HCT116 (cell line): ENCODE measurements around the gene BMP8B. TPM values are rescaled to one million over a fixed set of nuclear protein-coding genes. Genes with fewer than 3 reads are reported as not detected.

Experiments used
- ATAC-seq: fragments of 200-7000 bp; cut with Tn5 transposase; 2 replicates; pipeline ENCODE4 v1.9.1; 2020; ENCODE audit warnings: mild to moderate bottlenecking, moderate library complexity
- Bru-seq: library from RNA; stranded (reverse); fragments of 400-500 nt; gene quantifications from one replicate; lab custom pipeline; 2021; lab: Mats Ljungman, UMichigan
- BruChase-seq, 2 experiments: library from RNA; stranded (reverse); fragments of 400-500 nt; gene quantifications; one replicate each; lab custom pipeline; 2021; lab: Mats Ljungman, UMichigan
- BruUV-seq: library from RNA; stranded (reverse); fragments of 400-500 nt; replicated peaks from 2 replicates; lab custom pipeline; 2021; lab: Mats Ljungman, UMichigan
- CTCF ChIA-PET: fragments of 300-600 bp; sonication (Branson Sonifier 250); formaldehyde crosslinking; loops from one replicate; lab custom pipeline; 2021; ENCODE audit warnings: antibody characterized with exemption; lab: Charles Lee
- POLR2A ChIA-PET: fragments of 300-600, 350-600 bp; sonication (Branson Sonifier 250); formaldehyde crosslinking; loops from one replicate; lab custom pipeline; 2021; ENCODE audit warnings: antibody characterized with exemption; lab: Charles Lee
- RAD21 ChIA-PET, 2 experiments: fragments of 300-600 bp; sonication (Branson Sonifier 250); formaldehyde crosslinking; loops; one replicate each; lab custom pipeline; 2023; ENCODE audit warnings: low total read pairs in 2 of 2; ENCODE audit not compliant: uncharacterized antibody in 2 of 2, unreplicated experiment in 2 of 2, low non-redundant PET in 1 of 2; lab: Charles Lee
- DNase-seq: peaks from one replicate; pipeline ENCODE4 v3.0.0-alpha.2; 2010; ENCODE audit warnings: low read depth, low spot score
- H2AFZ ChIP-seq: fragments of 200-600 bp; shearing (Covaris generic), sonication (generic); 2 replicates; pipeline ENCODE4 v1.6.1; 2017; ENCODE audit warnings: low read depth, mixed run types, mixed read lengths, antibody characterized with exemption, low read length; ENCODE audit not compliant: poor library complexity, severe bottlenecking
- H3K27ac ChIP-seq: 2 replicates; pipeline ENCODE4 v1.5.1; 2012; ENCODE audit warnings: low read depth, low read length
- H3K27me3 ChIP-seq: fragments of 200-600 bp; sonication (generic); 2 replicates; pipeline ENCODE4 v1.6.1; 2016; ENCODE audit warnings: mixed run types, low read length, mixed read lengths; ENCODE audit not compliant: insufficient read depth
- H3K36me3 ChIP-seq, 2 experiments: fragments of 200-500 bp in 1 of 2; fragments of 200-600 bp in 1 of 2; sonication (Bioruptor generic) in 1 of 2; sonication (generic) in 1 of 2; 2 replicates each; pipeline versions ENCODE4 v1.5.1 to v1.6.1; 2014 to 2016; ENCODE audit warnings: low read length in 2 of 2, inconsistent platforms in 1 of 2, mixed read lengths in 1 of 2, mixed run types in 1 of 2; ENCODE audit not compliant: insufficient read depth in 2 of 2, control insufficient read depth in 1 of 2
- H3K4me1 ChIP-seq, 2 experiments: fragments of 200-600 bp in 1 of 2; sonication (generic) in 1 of 2; 2 replicates each; pipeline versions ENCODE4 v1.5.1 to v1.6.1; 2012 to 2017; ENCODE audit warnings: low read length in 2 of 2, inconsistent platforms in 1 of 2, mild to moderate bottlenecking in 1 of 2, mixed read lengths in 1 of 2, mixed run types in 1 of 2, moderate library complexity in 1 of 2; ENCODE audit not compliant: insufficient read depth in 2 of 2, control insufficient read depth in 1 of 2
- H3K4me2 ChIP-seq: fragments of 200-600 bp; sonication (generic); 2 replicates; pipeline ENCODE4 v1.6.1; 2017; ENCODE audit warnings: mixed run types, low read length, mixed read lengths
- H3K4me3 ChIP-seq, 2 experiments: fragments of 200-600 bp in 1 of 2; sonication (generic) in 1 of 2; replicated peaks in 1 of 2; 2 replicates each; pipeline ENCODE4 v1.5.1; 2011 to 2016; ENCODE audit warnings: low read length in 2 of 2, control low read depth in 1 of 2, low read depth in 1 of 2, mild to moderate bottlenecking in 1 of 2, mixed read lengths in 1 of 2, mixed run types in 1 of 2
- H3K79me2 ChIP-seq: fragments of 200-600 bp; sonication (generic); 2 replicates; pipeline ENCODE4 v1.6.1; 2017; ENCODE audit warnings: mild to moderate bottlenecking, mixed run types, low read length, moderate library complexity, mixed read lengths; ENCODE audit not compliant: insufficient read depth
- H3K9ac ChIP-seq: fragments of 200-600 bp; sonication (generic); 2 replicates; pipeline ENCODE4 v1.6.1; 2016; ENCODE audit warnings: low read length, mixed read lengths
- H3K9me2 ChIP-seq: fragments of 200-600 bp; sonication (generic), shearing (Covaris generic); 2 replicates; pipeline ENCODE4 v1.6.1; 2017; ENCODE audit warnings: mixed run types, mild to moderate bottlenecking, moderate library complexity; ENCODE audit not compliant: insufficient read depth
- H3K9me3 ChIP-seq, 2 experiments: fragments of 200-500 bp in 1 of 2; fragments of 200-600 bp in 1 of 2; sonication (Bioruptor generic) in 1 of 2; sonication (generic) in 1 of 2; 2 replicates each; pipeline ENCODE4 v1.6.1; 2014 to 2017; ENCODE audit warnings: low read length in 2 of 2, mixed read lengths in 2 of 2, inconsistent platforms in 1 of 2, low read depth in 1 of 2, mild to moderate bottlenecking in 1 of 2, mixed run types in 1 of 2, moderate library complexity in 1 of 2; ENCODE audit not compliant: control insufficient read depth in 1 of 2, insufficient read depth in 1 of 2
- H4K20me1 ChIP-seq: fragments of 200-600 bp; sonication (generic), shearing (Covaris generic); 2 replicates; pipeline ENCODE4 v1.6.1; 2017; ENCODE audit warnings: mixed run types, mild to moderate bottlenecking, moderate library complexity; ENCODE audit not compliant: insufficient read depth
- ATF3 ChIP-seq: IDR thresholded peaks from 2 replicates; pipeline ENCODE4 v1.6.1; 2012
- CBX3 ChIP-seq: IDR thresholded peaks from 2 replicates; pipeline ENCODE4 v1.6.1; 2012; ENCODE audit warnings: low read depth
- CEBPB ChIP-seq: IDR thresholded peaks from 2 replicates; pipeline ENCODE4 v1.6.1; 2012; ENCODE audit warnings: low read depth
- EGR1 ChIP-seq: IDR thresholded peaks from 2 replicates; pipeline ENCODE4 v1.6.1; 2012; ENCODE audit warnings: low read depth
- ELF1 ChIP-seq: IDR thresholded peaks from 2 replicates; pipeline ENCODE4 v1.6.1; 2012; ENCODE audit warnings: low read depth, borderline replicate concordance
- EZH2 ChIP-seq: fragments of 200-600 bp; sonication (generic); IDR thresholded peaks from 2 replicates; pipeline ENCODE4 v1.6.1; 2017; ENCODE audit warnings: antibody characterized with exemption, mixed run types
- EZH2phosphoT487 ChIP-seq: fragments of 200-600 bp; IDR thresholded peaks from 2 replicates; pipeline ENCODE4 v1.6.1; 2018; ENCODE audit warnings: antibody characterized with exemption, borderline replicate concordance
- FOSL1 ChIP-seq: IDR thresholded peaks from 2 replicates; pipeline ENCODE4 v1.6.1; 2012; ENCODE audit warnings: low read depth
- JUND ChIP-seq: IDR thresholded peaks from 2 replicates; pipeline ENCODE4 v1.6.1; 2012
- MAX ChIP-seq: IDR thresholded peaks from 2 replicates; pipeline ENCODE4 v1.6.1; 2012
- POLR2A ChIP-seq: IDR thresholded peaks from 2 replicates; pipeline ENCODE4 v1.7.0; 2011; ENCODE audit warnings: borderline replicate concordance; ENCODE audit not compliant: insufficient read depth, insufficient read length; ENCODE audit errors: extremely low read depth
- POLR2AphosphoS5 ChIP-seq: IDR thresholded peaks from 2 replicates; pipeline ENCODE4 v1.6.1; 2011; ENCODE audit warnings: mild to moderate bottlenecking, low read depth, low read length, moderate library complexity
- RAD21 ChIP-seq: IDR thresholded peaks from 2 replicates; pipeline ENCODE4 v1.6.1; 2012; ENCODE audit warnings: low read depth, mild to moderate bottlenecking
- REST ChIP-seq: IDR thresholded peaks from 2 replicates; pipeline ENCODE4 v1.6.1; 2012; ENCODE audit warnings: low read depth
- SIN3A ChIP-seq: IDR thresholded peaks from 2 replicates; pipeline ENCODE4 v1.6.1; 2012; ENCODE audit warnings: low read depth
- SP1 ChIP-seq: IDR thresholded peaks from 2 replicates; pipeline ENCODE4 v1.6.1; 2012; ENCODE audit warnings: low read depth
- SRF ChIP-seq: IDR thresholded peaks from 2 replicates; pipeline ENCODE4 v1.6.1; 2012; ENCODE audit warnings: low read depth
- TCF7L2 ChIP-seq: IDR thresholded peaks from 2 replicates; pipeline ENCODE4 v1.7.0; 2011; ENCODE audit warnings: borderline replicate concordance, inconsistent platforms; ENCODE audit not compliant: insufficient read depth, insufficient read length; ENCODE audit errors: extremely low read depth
- YY1 ChIP-seq: IDR thresholded peaks from 2 replicates; pipeline ENCODE4 v1.6.1; 2011; ENCODE audit warnings: low read length, low read depth, moderate library complexity, mild to moderate bottlenecking; ENCODE audit not compliant: insufficient replicate concordance; ENCODE audit errors: extremely low read depth
- ZFX ChIP-seq: fragments of 450-650 bp; IDR thresholded peaks from 2 replicates; pipeline ENCODE4 v1.6.1; 2017
- ZNF274 ChIP-seq: fragments of 200-500 bp; sonication (Bioruptor generic); IDR thresholded peaks from 2 replicates; pipeline ENCODE4 v1.6.1; 2014; ENCODE audit warnings: mild to moderate bottlenecking, low read depth, low read length, inconsistent platforms
- intact Hi-C: fragments of 100-400 bp; cut with micrococcal nuclease; formaldehyde crosslinking; loops from 2 replicates; pipeline ENCODE4 v1.10.0; 2022
- long read RNA-seq: library from polyadenylated mRNA; unstranded; transcript quantifications from one replicate; pipeline ENCODE4 v2.0.0, GENCODE V29; 2021; ENCODE audit not compliant: unreplicated experiment
- polyA plus RNA-seq: library from polyadenylated mRNA; unstranded; fragments of >200 nt; gene quantifications from 2 replicates; pipeline ENCODE4 v1.2.1, GENCODE V29; 2012; ENCODE audit warnings: missing spikeins
- total RNA-seq: library from RNA; stranded (reverse); gene quantifications from one replicate; pipeline ENCODE4 v1.2.1, GENCODE V29; 2021; ENCODE audit not compliant: unreplicated experiment

The BMP8B gene
- total RNA-seq, result 9.5 TPM
- polyA plus RNA-seq, result 7.0 and 7.1 TPM in 2 replicates
- Bru-seq, nascent RNA, result percentile 52 among the genes with signal in this experiment
- BruChase-seq, experiment 1, labeled RNA remaining after a 6-hour chase, result percentile 70 among the genes with signal in this experiment
- BruChase-seq, experiment 2, labeled RNA remaining after a 2-hour chase, result percentile 62 among the genes with signal in this experiment
- long read RNA-seq, full-length matches to known transcripts, result 4 of 17 reads
- long read RNA-seq, partial matches to known transcripts, result 8 of 17 reads
- long read RNA-seq, other reads (novel, unspliced or antisense), result 5 of 17 reads

GRCh38 chr1:39788758-39789570, at the start of gene BMP8B:
BMP8B (minus strand) TSS chr1:39788865; CDS start chr1:39788485, 380 bp downstream.
- Histone ChIP-seq H3K27me3 (no peaks in the 10 kb centered on the region), H3K9me2 (no peaks in the 10 kb centered on the region), H3K79me2 (no peaks in the 10 kb centered on the region; the same call in 1 of the 2 replicates), H3K4me1 (peaks cover 13 to 23% of the 10 kb centered on the region in 2 experiments; a peak in 3 of 4 replicates), H3K9ac (peak within 1 kb of the TSS; percentile 81), H3K9me3 (no peaks in the 10 kb centered on the region), H3K4me3 (peak within 1 kb of the TSS; percentile 51 to 69), H2AFZ (no peak within 1 kb of the TSS), H3K36me3 (no peaks in the 10 kb centered on the region), H3K27ac (peak within 1 kb of the TSS; percentile 71; the same call in 1 of the 2 replicates), H3K4me2 (peak within 1 kb of the TSS; percentile 91), H4K20me1 (no peaks in the 10 kb centered on the region)
- ChIA-PET CTCF (interaction anchor here (0.7 to 1.1 kb wide), 2 partner anchors 9 to 690 kb away, joined by 3 to 7 read pairs; no protein-coding TSS in a partner anchor), POLR2A (interaction anchor here (1.0 kb wide), 1 partner anchor 10 kb away, joined by 5 read pairs; no protein-coding TSS in a partner anchor), RAD21 (no interaction called here)
- intact Hi-C loops, result no loop called here
- no TSS peak for BruUV-seq
- ATAC-seq, result peak; percentile 92
- peak; percentile 37 for DNase-seq
- TF ChIP-seq POLR2A (peak; percentile 38), ZFX (peak; percentile 72), YY1 (no peak), ZNF274 (no peak), ATF3 (no peak), EGR1 (peak; percentile 68), FOSL1 (no peak), EZH2phosphoT487 (no peak), CBX3 (no peak), CEBPB (no peak), JUND (no peak), POLR2AphosphoS5 (peak; percentile 82), RAD21 (no peak), TCF7L2 (no peak), REST (no peak), SP1 (no peak; the same call in 1 of the 2 replicates), EZH2 (no peak), SRF (no peak), SIN3A (peak; percentile 45; the same call in 1 of the 2 replicates), ELF1 (no peak), MAX (peak; percentile 92)
